Activated naive CD8-positive, alpha-beta T cell (primary cell): ENCODE results near the gene ROPN1.

Source experiments
- H3K27ac Mint-ChIP-seq: one replicate; pipeline ENCODE4 v1.8.0; 2021; ENCODE audit warnings: mixed read lengths
- H3K27me3 Mint-ChIP-seq: one replicate; pipeline ENCODE4 v1.8.0; 2021; ENCODE audit warnings: mixed read lengths
- H3K36me3 Mint-ChIP-seq: one replicate; pipeline ENCODE4 v1.8.0; 2021; ENCODE audit warnings: mixed read lengths
- H3K4me1 Mint-ChIP-seq: one replicate; pipeline ENCODE4 v1.8.0; 2021; ENCODE audit warnings: low read depth, mixed read lengths
- H3K4me3 Mint-ChIP-seq: one replicate; pipeline ENCODE4 v1.8.0; 2021; ENCODE audit warnings: mild to moderate bottlenecking, mixed read lengths
- H3K9me3 Mint-ChIP-seq: one replicate; pipeline ENCODE4 v1.8.0; 2021; ENCODE audit warnings: low read depth, mixed read lengths

ROPN1 gene

DNA sequence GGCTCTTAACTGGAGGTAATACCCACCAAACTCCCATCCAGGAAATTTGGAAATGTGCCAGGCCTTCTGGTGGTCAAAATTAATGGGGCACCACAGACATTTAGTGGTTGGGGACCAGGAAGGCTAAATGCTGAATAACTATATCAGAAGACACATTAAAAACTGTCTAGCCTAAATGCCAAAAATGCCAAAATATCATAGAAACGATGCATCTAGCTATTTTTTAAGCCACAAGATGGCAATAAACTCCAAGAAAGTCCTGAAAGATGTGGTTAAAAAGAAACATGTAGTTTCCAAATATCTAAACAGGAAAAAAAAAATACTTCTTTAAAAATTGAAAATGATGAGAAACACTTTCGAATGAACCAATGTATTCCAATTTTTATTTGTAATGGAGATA is 50.8 kb downstream of the ROPN1 start:
- no peaks in the 10 kb centered on the region for H3K4me1 Mint-ChIP-seq
- no peaks in the 10 kb centered on the region for H3K9me3 Mint-ChIP-seq
- no peaks in the 10 kb centered on the region for H3K27me3 Mint-ChIP-seq
- H3K4me3 Mint-ChIP-seq: no peak overlapping the region
- H3K27ac Mint-ChIP-seq: no peak overlapping the region
- H3K36me3 Mint-ChIP-seq: peaks cover 12% of the 10 kb centered on the region

DNA sequence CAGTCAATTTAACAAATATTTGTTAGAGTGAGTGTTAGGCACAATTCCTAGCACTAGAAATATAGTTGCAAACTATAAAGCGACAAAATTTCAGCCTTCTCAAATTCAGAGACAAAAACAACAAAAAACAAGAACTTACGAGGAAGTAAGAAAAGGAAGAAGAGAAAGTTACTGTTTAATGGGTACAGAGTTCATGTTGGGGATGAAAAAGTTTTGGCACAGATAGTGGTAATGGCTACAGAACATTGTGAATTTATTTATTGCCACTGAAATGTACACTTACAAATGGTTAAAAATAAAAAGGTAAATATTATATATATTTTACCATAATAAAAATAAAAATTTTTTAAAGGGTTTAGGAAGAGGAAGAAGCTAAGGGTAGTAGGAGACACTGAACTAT is 52.2 kb downstream of the ROPN1 start:
- Mint-ChIP-seq H3K36me3 (peaks cover 12% of the 10 kb centered on the region), H3K27ac (no peak overlapping the region), H3K4me1 (no peaks in the 10 kb centered on the region), H3K27me3 (no peaks in the 10 kb centered on the region), H3K4me3 (no peak overlapping the region), H3K9me3 (no peaks in the 10 kb centered on the region)

DNA sequence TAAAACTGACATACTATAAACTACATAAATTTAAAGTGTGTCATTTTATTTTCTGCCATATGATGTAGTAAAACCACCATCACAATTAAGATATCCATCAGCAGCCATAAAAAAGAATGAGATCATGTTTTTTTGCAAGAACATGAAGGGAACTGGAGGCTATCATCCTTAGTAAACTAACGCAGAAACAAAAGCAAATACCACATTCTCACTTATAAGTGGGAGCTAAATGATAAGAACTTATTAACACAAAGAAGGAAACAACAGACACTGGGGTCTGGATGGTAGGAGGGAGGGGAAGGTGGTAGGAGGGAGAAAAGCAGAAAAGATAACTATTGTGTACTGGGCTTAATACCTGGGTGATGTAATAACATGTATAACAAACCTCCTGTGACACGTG is 55.5 kb downstream of the ROPN1 start:
- Mint-ChIP-seq H3K9me3 (no peaks in the 10 kb centered on the region), H3K36me3 (peaks cover 7% of the 10 kb centered on the region), H3K4me1 (no peaks in the 10 kb centered on the region), H3K27ac (no peak overlapping the region), H3K27me3 (no peaks in the 10 kb centered on the region), H3K4me3 (no peak overlapping the region)

- no peaks in the 10 kb centered on the region for H3K9me3 Mint-ChIP-seq
- H3K4me3 Mint-ChIP-seq: no peak overlapping the region
- H3K27ac Mint-ChIP-seq: no peak overlapping the region
- H3K36me3 Mint-ChIP-seq: peaks cover 7% of the 10 kb centered on the region
- H3K27me3 Mint-ChIP-seq: no peaks in the 10 kb centered on the region
- H3K4me1 Mint-ChIP-seq: no peaks in the 10 kb centered on the region
These were observed 56.1 kb downstream of the ROPN1 start for GRCh38 chr3:123935830-123936229.

- Mint-ChIP-seq H3K36me3 (peaks cover 10% of the 10 kb centered on the region), H3K27ac (no peak overlapping the region), H3K4me1 (no peaks in the 10 kb centered on the region), H3K9me3 (no peaks in the 10 kb centered on the region), H3K4me3 (no peak overlapping the region), H3K27me3 (no peaks in the 10 kb centered on the region)
These were observed 57.7 kb downstream of the ROPN1 start for GRCh38 chr3:123934250-123934649.

- H3K4me3 Mint-ChIP-seq: no peak overlapping the region
- H3K9me3 Mint-ChIP-seq: no peaks in the 10 kb centered on the region
- no peak overlapping the region for H3K27ac Mint-ChIP-seq
- H3K27me3 Mint-ChIP-seq: no peaks in the 10 kb centered on the region
- H3K36me3 Mint-ChIP-seq: peaks cover 16% of the 10 kb centered on the region
- no peaks in the 10 kb centered on the region for H3K4me1 Mint-ChIP-seq
These were observed 61.5 kb downstream of the ROPN1 start for GRCh38 chr3:123930445-123930844.

DNA sequence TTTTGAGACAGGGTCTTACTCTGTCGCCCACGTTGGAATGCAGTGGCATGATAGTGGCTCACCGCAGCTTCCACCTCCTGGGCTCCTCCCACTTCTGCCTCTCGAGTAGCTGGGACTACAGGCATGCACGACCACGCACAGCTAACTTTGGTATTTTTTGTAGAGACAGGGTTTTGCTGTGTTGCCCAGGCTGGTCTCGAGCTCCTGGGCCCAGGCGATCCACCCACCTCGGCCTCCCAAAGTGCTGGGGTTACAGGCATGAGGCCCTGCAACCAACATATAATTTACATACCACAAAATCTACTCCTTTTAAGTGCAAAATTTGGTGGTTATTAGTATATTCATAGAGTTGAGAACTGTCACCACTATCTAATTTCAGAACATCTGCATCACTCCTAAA is 62.6 kb downstream of the ROPN1 start:
- peaks cover 25% of the 10 kb centered on the region for H3K36me3 Mint-ChIP-seq
- no peak overlapping the region for H3K27ac Mint-ChIP-seq
- H3K4me1 Mint-ChIP-seq: no peaks in the 10 kb centered on the region
- peaks cover 1% of the 10 kb centered on the region for H3K9me3 Mint-ChIP-seq
- H3K27me3 Mint-ChIP-seq: no peaks in the 10 kb centered on the region
- H3K4me3 Mint-ChIP-seq: no peak overlapping the region

GRCh38 chr3:123926396-123926795 is 65.5 kb downstream of the ROPN1 start:
- no peak overlapping the region for H3K27ac Mint-ChIP-seq
- peaks cover 43% of the 10 kb centered on the region for H3K36me3 Mint-ChIP-seq
- no peak overlapping the region for H3K4me3 Mint-ChIP-seq
- H3K4me1 Mint-ChIP-seq: no peaks in the 10 kb centered on the region
- H3K9me3 Mint-ChIP-seq: peaks cover 15% of the 10 kb centered on the region
- no peaks in the 10 kb centered on the region for H3K27me3 Mint-ChIP-seq

DNA sequence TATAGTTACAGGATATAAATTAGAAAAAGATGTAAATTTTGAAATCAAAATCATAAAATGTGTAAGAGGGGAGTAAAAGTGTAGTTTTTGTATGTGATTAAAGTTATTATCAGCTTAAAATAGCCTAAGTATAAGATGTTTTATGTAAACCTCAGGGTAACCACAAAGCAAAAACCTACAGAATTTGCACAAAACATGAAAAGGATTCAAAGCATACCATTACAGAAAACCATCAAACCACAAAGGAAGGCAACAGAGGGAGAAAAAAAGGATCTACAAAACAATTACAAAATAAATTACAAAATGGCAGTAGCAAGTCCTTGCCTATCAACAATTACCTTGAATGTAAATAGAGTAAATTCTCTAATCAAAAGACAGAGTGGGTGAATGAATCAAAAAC is 71.1 kb downstream of the ROPN1 start:
- no peak overlapping the region for H3K4me3 Mint-ChIP-seq
- no peaks in the 10 kb centered on the region for H3K4me1 Mint-ChIP-seq
- peaks cover 32% of the 10 kb centered on the region for H3K9me3 Mint-ChIP-seq

DNA sequence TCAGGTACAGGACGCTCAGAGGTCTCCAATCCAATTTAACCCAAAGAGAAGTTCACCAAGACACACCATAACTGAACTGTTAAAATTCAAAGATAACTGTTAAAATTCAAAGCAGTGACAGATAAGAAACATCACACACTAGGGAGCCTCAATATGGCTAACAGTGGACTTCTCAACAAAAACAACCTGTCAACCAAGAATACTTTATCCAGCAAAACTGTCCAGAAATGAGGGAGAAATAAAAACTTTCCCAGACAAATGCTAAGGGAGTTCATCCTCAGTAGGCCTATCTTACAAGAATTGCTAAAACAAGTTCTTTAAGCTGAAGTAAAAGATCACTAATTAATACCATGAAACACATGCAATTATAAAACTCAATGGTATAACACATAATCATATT is 71.5 kb downstream of the ROPN1 start:
- Mint-ChIP-seq H3K9me3 (peaks cover 32% of the 10 kb centered on the region), H3K4me3 (no peak overlapping the region), H3K36me3 (peaks cover 55% of the 10 kb centered on the region), H3K27me3 (no peaks in the 10 kb centered on the region), H3K27ac (no peak overlapping the region), H3K4me1 (no peaks in the 10 kb centered on the region)

More for the DNA sequence above, 71.1 kb downstream of the ROPN1 start:
- no peaks in the 10 kb centered on the region for H3K27me3 Mint-ChIP-seq
- H3K36me3 Mint-ChIP-seq: peaks cover 54% of the 10 kb centered on the region
- no peak overlapping the region for H3K27ac Mint-ChIP-seq

DNA sequence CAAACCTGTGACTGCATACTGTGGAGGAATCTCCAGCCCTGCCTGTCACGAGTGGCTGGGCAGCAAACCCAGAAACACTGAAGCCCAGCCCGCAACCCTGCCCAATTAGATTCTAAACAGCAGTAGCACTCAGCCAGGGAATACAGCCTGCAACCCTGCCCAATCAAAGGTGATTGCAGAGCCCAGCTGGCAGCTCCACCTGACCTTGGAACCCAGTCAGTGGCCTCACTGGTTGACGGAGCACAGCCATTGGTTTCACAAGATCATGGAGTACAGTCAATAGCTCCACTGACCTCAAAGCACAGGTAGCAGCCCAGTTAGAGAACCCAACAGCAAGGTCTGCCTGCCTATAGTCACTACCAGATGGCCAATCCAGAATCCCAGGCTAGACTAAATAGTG is 72.6 kb downstream of the ROPN1 start:
- no peak overlapping the region for H3K27ac Mint-ChIP-seq
- peaks cover 32% of the 10 kb centered on the region for H3K9me3 Mint-ChIP-seq
- H3K36me3 Mint-ChIP-seq: peaks cover 52% of the 10 kb centered on the region
- H3K27me3 Mint-ChIP-seq: no peaks in the 10 kb centered on the region
- no peak overlapping the region for H3K4me3 Mint-ChIP-seq
- no peaks in the 10 kb centered on the region for H3K4me1 Mint-ChIP-seq
